Lower lobe of right lung (tissue), 2 donors: ENCODE results near the gene TUBB1. TPM values are rescaled to one million over a fixed set of nuclear protein-coding genes. Genes with fewer than 3 reads are reported as not detected.

Experiments used
- ATAC-seq, 2 donors: fragments of 200-7000 bp; cut with Tn5 transposase; one replicate each; pipeline ENCODE4 v1.9.1; 2020 to 2022; ENCODE audit warnings: mild to moderate bottlenecking in 2 of 2, moderate library complexity in 2 of 2
- DNase-seq: peaks from one replicate; pipeline ENCODE4 v3.0.0-alpha.2; 2020
- H3K27ac ChIP-seq: fragments of 200-600 bp; one replicate; pipeline ENCODE4 v1.8.0; 2022
- H3K27me3 ChIP-seq: fragments of 200-600 bp; one replicate; pipeline ENCODE4 v1.8.0; 2022; ENCODE audit warnings: low read depth
- H3K36me3 ChIP-seq: fragments of 200-600 bp; one replicate; pipeline ENCODE4 v1.8.0; 2022; ENCODE audit warnings: mild to moderate bottlenecking
- H3K4me1 ChIP-seq: fragments of 200-600 bp; one replicate; pipeline ENCODE4 v1.8.0; 2022
- H3K4me3 ChIP-seq: fragments of 200-600 bp; one replicate; pipeline ENCODE4 v1.8.0; 2022; ENCODE audit warnings: mild to moderate bottlenecking
- H3K9me3 ChIP-seq: fragments of 200-600 bp; one replicate; pipeline ENCODE4 v1.8.0; 2022
- intact Hi-C: fragments of 100-400 bp; cut with DNase I; formaldehyde crosslinking; loops from one replicate; pipeline ENCODE4 v1.11.0; 2022
- total RNA-seq: library from RNA; stranded (reverse); fragmentation: NEBNext Ultra II Directional; extraction: Animal tissue kit (Norgen Biotek cat#: 25700); gene quantifications from one replicate; pipeline ENCODE4 v1.2.1, GENCODE V29; 2021
- TF ChIP-seq, protein P1 (sequence below): fragments of 200-600 bp; IDR thresholded peaks from one replicate; pipeline ENCODE4 v1.8.0; 2022; ENCODE audit warnings: antibody characterized with exemption, mild to moderate bottlenecking
- donor health status: DM: no; HTN: yes; CAD: no; lungs with severe emphysema.

Gene TUBB1
- total RNA-seq, 1 donor from 2014 or later: 6.5 TPM

DNA sequence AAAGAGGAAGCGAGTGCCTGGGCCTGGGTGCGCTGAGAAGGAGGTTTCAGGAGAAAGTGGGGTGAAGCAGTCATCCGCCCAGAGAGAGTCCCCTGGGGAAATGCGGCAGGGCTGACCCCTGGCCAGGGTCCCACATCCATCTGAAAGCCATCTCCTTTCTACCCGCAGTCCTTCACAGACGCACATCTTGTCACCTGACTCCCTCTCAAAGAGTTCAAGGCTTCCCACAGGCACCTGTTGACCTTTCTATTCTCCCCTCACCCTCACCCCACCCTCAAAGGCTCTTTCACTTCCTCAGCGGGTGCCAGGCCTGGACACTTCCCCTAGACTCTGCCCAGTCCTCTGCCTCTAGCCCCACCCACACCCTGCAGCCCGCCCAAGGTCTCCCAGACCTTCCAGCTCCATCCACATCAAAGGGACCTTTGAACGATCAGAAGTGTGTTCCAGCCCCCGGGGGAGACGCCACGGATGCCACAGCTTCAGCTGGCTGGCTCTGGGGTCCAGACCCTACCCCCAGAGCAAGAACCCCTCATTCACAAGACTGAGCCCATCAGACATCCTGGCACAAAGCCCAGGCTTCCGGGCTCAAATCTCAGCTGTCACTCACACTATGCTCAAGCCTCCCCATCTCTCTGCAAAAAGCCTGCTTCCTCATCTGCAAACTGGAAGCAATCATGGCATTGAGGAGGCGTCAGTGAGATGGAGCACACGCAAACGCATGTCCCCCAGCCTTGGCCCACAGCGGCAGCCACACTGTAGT is 14.3 kb upstream of the TUBB1 start:
- Histone ChIP-seq H3K27me3 (no peaks in the 10 kb centered on the region), H3K9me3 (no peaks in the 10 kb centered on the region), H3K36me3 (peaks cover 37% of the 10 kb centered on the region), H3K27ac (peak overlapping the region; percentile 94), H3K4me3 (peak overlapping the region; percentile 91), H3K4me1 (peaks cover 55% of the 10 kb centered on the region)
- TF ChIP-seq, protein P1, sequence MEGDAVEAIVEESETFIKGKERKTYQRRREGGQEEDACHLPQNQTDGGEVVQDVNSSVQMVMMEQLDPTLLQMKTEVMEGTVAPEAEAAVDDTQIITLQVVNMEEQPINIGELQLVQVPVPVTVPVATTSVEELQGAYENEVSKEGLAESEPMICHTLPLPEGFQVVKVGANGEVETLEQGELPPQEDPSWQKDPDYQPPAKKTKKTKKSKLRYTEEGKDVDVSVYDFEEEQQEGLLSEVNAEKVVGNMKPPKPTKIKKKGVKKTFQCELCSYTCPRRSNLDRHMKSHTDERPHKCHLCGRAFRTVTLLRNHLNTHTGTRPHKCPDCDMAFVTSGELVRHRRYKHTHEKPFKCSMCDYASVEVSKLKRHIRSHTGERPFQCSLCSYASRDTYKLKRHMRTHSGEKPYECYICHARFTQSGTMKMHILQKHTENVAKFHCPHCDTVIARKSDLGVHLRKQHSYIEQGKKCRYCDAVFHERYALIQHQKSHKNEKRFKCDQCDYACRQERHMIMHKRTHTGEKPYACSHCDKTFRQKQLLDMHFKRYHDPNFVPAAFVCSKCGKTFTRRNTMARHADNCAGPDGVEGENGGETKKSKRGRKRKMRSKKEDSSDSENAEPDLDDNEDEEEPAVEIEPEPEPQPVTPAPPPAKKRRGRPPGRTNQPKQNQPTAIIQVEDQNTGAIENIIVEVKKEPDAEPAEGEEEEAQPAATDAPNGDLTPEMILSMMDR: no peak
- DNase-seq: peak; percentile 87
- ATAC-seq: peak; percentile 65 to 82
- intact Hi-C loops: no loop called here

DNA sequence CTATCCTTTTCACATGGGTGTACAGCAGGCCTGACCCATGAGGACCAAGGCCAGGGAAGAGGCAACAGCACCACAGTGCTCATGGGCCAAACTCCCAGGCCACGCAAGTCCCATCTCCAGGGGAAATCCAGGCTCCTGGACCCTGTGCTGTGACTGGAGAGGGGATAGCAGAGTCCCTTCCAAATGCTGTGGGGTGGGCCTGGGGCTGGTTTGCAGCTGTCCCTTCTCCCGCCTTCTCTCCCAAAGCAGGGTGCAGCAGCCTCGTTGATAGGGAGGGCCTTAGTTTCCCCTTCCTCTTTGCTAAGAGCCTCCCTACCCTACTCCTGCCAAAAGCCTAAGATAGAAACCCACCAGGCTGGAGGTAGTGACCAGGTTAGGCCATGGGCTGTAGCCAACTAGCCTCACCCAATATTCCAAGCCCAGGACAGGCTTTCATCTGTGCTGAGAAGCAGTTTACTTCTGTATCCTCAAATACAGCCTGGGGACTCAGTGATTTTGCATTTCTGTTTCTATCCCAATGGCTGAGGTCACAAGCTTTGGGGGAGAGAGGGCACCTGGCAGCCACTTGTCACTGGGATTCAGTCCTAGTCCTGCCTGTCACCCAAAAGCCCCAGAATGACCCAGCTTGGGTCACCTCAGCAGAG is 13.6 kb upstream of the TUBB1 start:
- Histone ChIP-seq H3K9me3 (no peaks in the 10 kb centered on the region), H3K27ac (peak overlapping the region; percentile 94), H3K4me1 (peaks cover 62% of the 10 kb centered on the region), H3K36me3 (peaks cover 30% of the 10 kb centered on the region), H3K27me3 (no peaks in the 10 kb centered on the region), H3K4me3 (peak overlapping the region; percentile 91)
- DNase-seq (no peak), ATAC-seq (no peak)
- TF ChIP-seq, protein P1: no peak
- intact Hi-C loops: no loop called here

DNA sequence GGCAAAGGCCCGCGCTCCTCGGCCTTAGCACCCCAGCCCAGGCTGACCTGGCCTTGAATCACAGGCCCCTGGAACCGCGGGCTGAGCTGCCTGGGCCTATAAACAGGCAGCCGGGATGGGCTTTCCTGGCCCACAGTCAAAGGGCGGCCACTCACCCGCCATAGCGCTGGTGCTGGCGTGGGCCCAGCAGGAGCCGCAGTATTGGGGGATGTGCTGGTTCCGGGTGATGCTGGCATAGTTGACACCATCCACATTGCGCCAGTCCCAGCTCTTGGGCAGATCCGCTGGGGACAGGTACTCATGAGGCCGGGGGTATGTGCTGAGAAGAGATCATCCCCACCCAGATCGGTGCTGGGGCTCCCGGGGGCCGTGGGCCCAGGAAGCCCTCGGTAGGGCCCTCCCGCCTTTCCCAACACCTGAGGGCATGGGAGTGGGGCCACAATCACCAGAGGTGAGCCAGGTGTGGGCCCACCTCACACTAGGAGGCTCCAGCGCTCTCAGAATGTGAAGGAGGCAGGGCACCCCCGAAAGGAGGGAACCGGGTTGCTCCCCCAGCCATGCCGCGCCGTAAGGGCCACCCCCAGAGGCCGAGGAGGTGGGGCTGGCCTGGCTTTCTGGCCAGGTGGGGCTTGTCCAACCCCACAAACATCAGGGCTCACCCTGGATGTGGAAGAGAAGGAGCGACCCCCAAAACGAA is 12.9 kb upstream of the TUBB1 start:
- peak; percentile 66 for DNase-seq

DNA sequence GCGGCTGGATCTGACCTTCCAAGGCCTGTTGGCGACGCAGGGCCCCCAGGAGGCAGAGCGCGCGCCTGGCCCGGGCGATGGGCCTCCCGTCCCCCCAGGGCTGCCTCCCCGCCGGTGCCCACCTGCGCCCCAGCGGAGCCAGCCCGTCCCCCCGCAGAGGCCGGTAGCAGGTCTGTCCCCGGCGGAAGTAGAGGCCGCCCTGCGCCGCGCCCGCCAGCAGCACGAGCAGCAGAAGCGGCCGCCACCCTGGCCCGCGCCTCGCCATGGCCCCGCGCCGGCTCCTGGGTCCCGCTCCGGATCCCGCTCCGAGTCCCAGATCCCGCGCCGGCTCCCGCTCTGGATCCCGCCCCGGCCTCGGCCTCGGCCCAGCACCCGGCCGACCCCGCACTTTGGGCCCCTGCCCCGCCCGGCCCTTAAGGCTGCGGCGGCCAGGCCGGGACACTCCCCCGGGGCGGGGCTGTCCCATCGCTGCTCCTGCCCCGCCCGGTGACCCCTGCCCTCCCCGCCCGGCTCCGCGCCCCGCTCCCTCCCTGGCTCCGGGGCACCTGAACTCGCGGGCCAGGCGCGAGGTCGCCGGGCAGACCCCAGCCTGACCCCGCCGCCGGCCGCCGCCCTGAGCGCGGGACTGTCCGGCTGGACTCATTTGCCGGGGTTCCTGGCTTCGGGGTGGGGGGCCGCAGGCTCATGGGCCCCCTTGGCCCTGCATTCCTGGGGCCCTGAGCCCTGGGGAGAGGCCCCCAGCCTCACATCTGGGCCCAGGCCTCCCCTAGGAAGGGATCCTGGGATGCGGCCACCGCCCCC is 12.2 kb upstream of the TUBB1 start, which contains the start of gene CTSZ:
Gene CTSZ (minus strand): TSS at position 391 of the 801 bp plus-strand sequence. CDS start 126 bp downstream, at position 265.
- Histone ChIP-seq H3K36me3 (peaks cover 16% of the 10 kb centered on the region), H3K4me3 (peak within 1 kb of the TSS; percentile 91), H3K9me3 (no peaks in the 10 kb centered on the region), H3K27ac (peak within 1 kb of the TSS; percentile 94), H3K4me1 (peaks cover 71% of the 10 kb centered on the region), H3K27me3 (no peaks in the 10 kb centered on the region)
- intact Hi-C loops: no loop called here
- ATAC-seq (peak; percentile 86 to 90), DNase-seq (peak; percentile 88)
- TF ChIP-seq, protein P1: no peak

More for the DNA sequence above, 12.9 kb upstream of the TUBB1 start:
- peak overlapping the region; percentile 94 for H3K27ac ChIP-seq
- peaks cover 24% of the 10 kb centered on the region for H3K36me3 ChIP-seq
- no peaks in the 10 kb centered on the region for H3K9me3 ChIP-seq
- H3K4me1 ChIP-seq: peaks cover 68% of the 10 kb centered on the region
- H3K4me3 ChIP-seq: peak overlapping the region; percentile 91
- no peaks in the 10 kb centered on the region for H3K27me3 ChIP-seq
- peak; percentile 5 to 28 for ATAC-seq
- intact Hi-C loops: no loop called here
- TF ChIP-seq, protein P1: no peak
